NAMALWA (cell line): ENCODE data around the gene LTN1.
"Not testable (repeated sequence)": the region's sequence is repeated elsewhere in the genome, so short reads cannot be mapped to it uniquely, and the experiment has no call there.

Experiments used
- DNase-seq: peaks from one replicate; pipeline ENCODE4 v3.0.0-alpha.2; 2015; ENCODE audit warnings: low spot score

The LTN1 gene

GRCh38 chr21:28931708-28932372 is 60.8 kb downstream of the LTN1 start:
- DNase-seq: not testable (repeated sequence)

- DNase-seq: no peak
Measured at GRCh38 chr21:28928578-28929420, 63.9 kb downstream of the LTN1 start.

GRCh38 chr21:28927130-28927529 is 65.5 kb downstream of the LTN1 start:
- no peak for DNase-seq

GRCh38 chr21:28923439-28923975 is 69.2 kb downstream of the LTN1 start:
- no peak for DNase-seq

GRCh38 chr21:28922368-28922767 is 70.3 kb downstream of the LTN1 start:
- DNase-seq: no peak

GRCh38 chr21:28916150-28916893 is 76.4 kb downstream of the LTN1 start:
- no peak for DNase-seq

- no peak for DNase-seq
Measured at GRCh38 chr21:28913071-28913470, 79.6 kb downstream of the LTN1 start.

GRCh38 chr21:28910280-28910887 is 82.3 kb downstream of the LTN1 start:
- DNase-seq: no peak

- DNase-seq: no peak
Measured at GRCh38 chr21:28908351-28908750, 84.3 kb downstream of the LTN1 start.

- no peak for DNase-seq
Measured at GRCh38 chr21:28906841-28907240, 85.8 kb downstream of the LTN1 start.

GRCh38 chr21:28906236-28906635 is 86.4 kb downstream of the LTN1 start:
- DNase-seq: no peak

GRCh38 chr21:28904961-28905435 is 87.7 kb downstream of the LTN1 start:
- DNase-seq: no peak

GRCh38 chr21:28903448-28903847 is 89.2 kb downstream of the LTN1 start:
- DNase-seq: no peak

- DNase-seq: no peak
Measured at GRCh38 chr21:28900481-28900880, 92.2 kb downstream of the LTN1 start.

GRCh38 chr21:28899744-28900143 is 92.9 kb downstream of the LTN1 start:
- no peak for DNase-seq

- DNase-seq: no peak
Measured at GRCh38 chr21:28899220-28899619, 93.5 kb downstream of the LTN1 start.

GRCh38 chr21:28893687-28894086 is 99.0 kb downstream of the LTN1 start:
- DNase-seq: peak; percentile 7

GRCh38 chr21:28892199-28893111 is 100.2 kb downstream of the LTN1 start:
- DNase-seq: no peak

- no peak for DNase-seq
Measured at GRCh38 chr21:28885853-28886177, 106.9 kb downstream of the LTN1 start.

GRCh38 chr21:28884976-28885852 is 107.5 kb downstream of the LTN1 start:
- DNase-seq: peak; percentile 97
